Measurements from ENCODE around the gene JMJD1C. TPM values are rescaled to one million over a fixed set of nuclear protein-coding genes. Genes with fewer than 3 reads are reported as not detected.

The JMJD1C gene
- polyA plus RNA-seq, 2 of the 4 experiments (the other 2 are of a cell fraction): 15.9 to 47.2 TPM

GRCh38 chr10:63480237-63480636 is 14.5 kb upstream of the JMJD1C start:
- Histone ChIP-seq H3K9me3 (no peaks in the 10 kb centered on the region), H3K4me3 (no peak overlapping the region), H3K4me1 (peaks cover 17% of the 10 kb centered on the region; the same call in 2 of the 3 replicates), H3K27ac (no peak overlapping the region), H3K4me2 (no peak overlapping the region)
- 87% methylated on average over 5 of the region's 5 CpGs for WGBS (ENCODE audit: missing lambda C conversion rate)
- DNase-seq (ENCODE audit: low read depth in 1 of 2, low spot score in 1 of 2): no peak
- ATAC-seq: no peak
- POLR2A ChIA-PET: no interaction called here
- no peak for FAIRE-seq
- TF ChIP-seq ELK1 (IDR thresholded peaks at IDR 0.05; ENCODE audit: low read depth, low read length): no peak
- no peak for TF ChIP-seq PHF8 (IDR thresholded peaks at IDR 0.05; ENCODE audit: borderline replicate concordance, low read depth)
- CTCF ChIA-PET: no interaction called here

GRCh38 chr10:63478564-63478963 is 12.8 kb upstream of the JMJD1C start:
- CTCF ChIA-PET: interaction anchor here (0.5 to 1.1 kb wide), 2 partner anchors 13 to 261 kb away, joined by 3 read pairs; partner anchors contain the start of gene JMJD1C
- Histone ChIP-seq H3K4me2 (no peak overlapping the region), H3K9me3 (no peaks in the 10 kb centered on the region), H3K27ac (no peak overlapping the region), H3K4me1 (peaks cover 17% of the 10 kb centered on the region; the same call in 2 of the 3 replicates), H3K4me3 (no peak overlapping the region)
- TF ChIP-seq BCL3 (IDR thresholded peaks at IDR 0.05) (no peak), JUN (IDR thresholded peaks at IDR 0.05) (no peak), MAX (IDR thresholded peaks at IDR 0.05) (no peak), ZFP36 (IDR thresholded peaks at IDR 0.05; ENCODE audit: borderline replicate concordance, partially characterized antibody) (no peak), MAZ (IDR thresholded peaks at IDR 0.05; ENCODE audit: borderline replicate concordance, low read depth, low read length) (no peak), REST (IDR thresholded peaks at IDR 0.05) (no peak), ZSCAN20 (CRISPR knock-in tag; IDR thresholded peaks at IDR 0.05) (no peak), CBX2 (IDR thresholded peaks at IDR 0.05; ENCODE audit: borderline replicate concordance, low read depth) (no peak), HEYL (CRISPR knock-in tag; IDR thresholded peaks at IDR 0.05) (no peak), HMGXB4 (CRISPR knock-in tag; IDR thresholded peaks at IDR 0.05; ENCODE audit: borderline replicate concordance) (no peak), HOXA7 (CRISPR knock-in tag; IDR thresholded peaks at IDR 0.05) (no peak)
- FAIRE-seq (no peak), ATAC-seq (peak in 1 of 2 experiments; percentile 43; a peak in 1 of 6 replicates), DNase-seq (ENCODE audit: low read depth in 1 of 2, low spot score in 1 of 2) (no peak)
- WGBS (ENCODE audit: missing lambda C conversion rate): 67% methylated on average over 3 of the region's 3 CpGs
- POLR2A ChIA-PET: no interaction called here

GRCh38 chr10:63477927-63478326 is 12.2 kb upstream of the JMJD1C start:
- no peak for DNase-seq (ENCODE audit: low read depth in 1 of 2, low spot score in 1 of 2)
- H3K27ac ChIP-seq: no peak overlapping the region
- peaks cover 17% of the 10 kb centered on the region; the same call in 2 of the 3 replicates for H3K4me1 ChIP-seq
- CTCF ChIA-PET: interaction anchor here (0.7 to 1.1 kb wide), 2 partner anchors 143 to 260 kb away, joined by 3 to 4 read pairs; no protein-coding TSS in a partner anchor
- POLR2A ChIA-PET: no interaction called here
- FAIRE-seq: no peak
- 59% methylated on average over 1 of the region's 1 CpG for WGBS (ENCODE audit: missing lambda C conversion rate)
- no peaks in the 10 kb centered on the region for H3K9me3 ChIP-seq
- ATAC-seq: no peak
- H3K4me2 ChIP-seq: no peak overlapping the region
- H3K4me3 ChIP-seq: no peak overlapping the region
- no peak for TF ChIP-seq NPAS2 (CRISPR knock-in tag; IDR thresholded peaks at IDR 0.05; ENCODE audit: borderline replicate concordance)
- no peak for TF ChIP-seq ZNF302 (CRISPR knock-in tag; IDR thresholded peaks at IDR 0.05)
- no peak for TF ChIP-seq CHD4 (IDR thresholded peaks at IDR 0.05; ENCODE audit: borderline replicate concordance)
- no peak for TF ChIP-seq MAX (IDR thresholded peaks at IDR 0.05)
- TF ChIP-seq HOXB13 (CRISPR knock-in tag; IDR thresholded peaks at IDR 0.05; ENCODE audit: low read depth): no peak
- no peak for TF ChIP-seq JUN (IDR thresholded peaks at IDR 0.05)
- TF ChIP-seq PBX3 (IDR thresholded peaks at IDR 0.05): no peak
- no peak for TF ChIP-seq TFCP2L1 (CRISPR knock-in tag; IDR thresholded peaks at IDR 0.05)
- no peak for TF ChIP-seq CTCF (IDR thresholded peaks at IDR 0.05)
- no peak for TF ChIP-seq RFX5 (IDR thresholded peaks at IDR 0.05)
